ENCODE data around the gene ADAMTS9. TPM values are rescaled to one million over a fixed set of nuclear protein-coding genes. Genes with fewer than 3 reads are reported as not detected.

The ADAMTS9 gene
- total and polyA plus RNA-seq, 2 donors (not counting 3 experiments of a cell fraction or from before 2014, with no cell fraction given): 6.5 to 23.9 TPM

DNA sequence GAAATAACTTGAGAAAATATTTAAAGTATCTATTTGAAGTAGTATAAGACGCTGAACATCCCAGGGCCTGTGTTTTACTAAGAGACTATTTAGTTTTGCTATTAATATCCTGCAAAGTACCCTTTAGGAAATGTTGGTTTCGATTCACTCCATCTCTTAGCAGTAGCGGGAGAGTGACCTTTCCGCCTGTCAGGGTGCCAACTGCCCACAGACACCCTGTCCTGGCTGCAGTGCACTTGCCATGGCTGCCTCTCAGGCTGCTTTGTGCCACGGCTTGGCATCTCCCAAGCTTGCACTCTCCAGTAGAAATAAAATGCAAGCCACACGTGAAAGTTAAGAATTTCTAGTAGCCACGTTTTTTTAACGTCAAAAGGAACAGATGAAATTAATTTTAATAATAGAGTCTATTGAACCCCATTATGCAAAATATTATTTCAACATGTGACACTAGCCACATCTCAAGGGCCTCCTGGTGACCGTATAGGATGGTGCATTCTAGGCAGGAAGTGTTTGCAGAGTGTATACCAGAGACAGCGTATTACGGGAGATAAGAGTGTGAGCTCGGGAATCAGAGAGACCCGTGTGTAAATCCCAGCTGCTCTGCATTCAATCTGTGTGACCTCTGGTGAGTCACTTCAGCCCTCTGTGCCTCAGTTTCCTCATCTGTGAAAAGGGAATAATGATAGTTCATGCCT lies 19.8 kb downstream of the ADAMTS9 start:
- TF ChIP-seq JUN (IDR thresholded peaks at IDR 0.05; ENCODE audit: borderline replicate concordance, insufficient read depth, insufficient read length, low read depth): no peak
- no peak for TF ChIP-seq POLR2A (IDR thresholded peaks at IDR 0.05; ENCODE audit: low read depth, low read length)
- no peak for TF ChIP-seq MYC (IDR thresholded peaks at IDR 0.05; ENCODE audit: low read depth, low read length)
- TF ChIP-seq FOS (IDR thresholded peaks at IDR 0.05; ENCODE audit: borderline replicate concordance, insufficient read depth, low read length): no peak
- TF ChIP-seq, protein P1, sequence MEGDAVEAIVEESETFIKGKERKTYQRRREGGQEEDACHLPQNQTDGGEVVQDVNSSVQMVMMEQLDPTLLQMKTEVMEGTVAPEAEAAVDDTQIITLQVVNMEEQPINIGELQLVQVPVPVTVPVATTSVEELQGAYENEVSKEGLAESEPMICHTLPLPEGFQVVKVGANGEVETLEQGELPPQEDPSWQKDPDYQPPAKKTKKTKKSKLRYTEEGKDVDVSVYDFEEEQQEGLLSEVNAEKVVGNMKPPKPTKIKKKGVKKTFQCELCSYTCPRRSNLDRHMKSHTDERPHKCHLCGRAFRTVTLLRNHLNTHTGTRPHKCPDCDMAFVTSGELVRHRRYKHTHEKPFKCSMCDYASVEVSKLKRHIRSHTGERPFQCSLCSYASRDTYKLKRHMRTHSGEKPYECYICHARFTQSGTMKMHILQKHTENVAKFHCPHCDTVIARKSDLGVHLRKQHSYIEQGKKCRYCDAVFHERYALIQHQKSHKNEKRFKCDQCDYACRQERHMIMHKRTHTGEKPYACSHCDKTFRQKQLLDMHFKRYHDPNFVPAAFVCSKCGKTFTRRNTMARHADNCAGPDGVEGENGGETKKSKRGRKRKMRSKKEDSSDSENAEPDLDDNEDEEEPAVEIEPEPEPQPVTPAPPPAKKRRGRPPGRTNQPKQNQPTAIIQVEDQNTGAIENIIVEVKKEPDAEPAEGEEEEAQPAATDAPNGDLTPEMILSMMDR (IDR thresholded peaks at IDR 0.05; ENCODE audit: extremely low read depth in 1 of 2, insufficient read depth in 1 of 2, low read depth in 1 of 2, low read length in 2 of 2): no peak
- TF ChIP-seq EZH2 (IDR thresholded peaks at IDR 0.05; ENCODE audit: borderline replicate concordance, low read depth, low read length, severe bottlenecking): no peak
- no peak for TF ChIP-seq GATA2 (IDR thresholded peaks at IDR 0.05; ENCODE audit: insufficient read depth, insufficient read length, low read depth, low read length)
- TF ChIP-seq, protein P2, sequence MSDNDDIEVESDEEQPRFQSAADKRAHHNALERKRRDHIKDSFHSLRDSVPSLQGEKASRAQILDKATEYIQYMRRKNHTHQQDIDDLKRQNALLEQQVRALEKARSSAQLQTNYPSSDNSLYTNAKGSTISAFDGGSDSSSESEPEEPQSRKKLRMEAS (IDR thresholded peaks at IDR 0.05; ENCODE audit: insufficient read depth, insufficient read length): no peak
- TF ChIP-seq POLR2AphosphoS5 (IDR thresholded peaks at IDR 0.05; ENCODE audit: insufficient read depth, low read depth, low read length): no peak
- CTCF ChIA-PET: interaction anchor here (1.1 to 2.6 kb wide), 5 partner anchors 15 to 579 kb away, joined by 3 to 9 read pairs (median 6); no protein-coding TSS in a partner anchor
- H4K20me1 ChIP-seq (replicated peaks; ENCODE audit: control insufficient read depth, extremely low read depth, insufficient read depth, low read length): no peaks in the 10 kb centered on the region
- POLR2A ChIA-PET: no interaction called here
- no peak overlapping the region for H3K9ac ChIP-seq (replicated peaks; ENCODE audit: extremely low read depth, insufficient read depth, low read length)
- H3K9me1 ChIP-seq (replicated peaks; ENCODE audit: control insufficient read depth, extremely low read depth, insufficient read depth, low read length): no peaks in the 10 kb centered on the region
- BruUV-seq (replicated peaks): no TSS peak
- H3K4me1 ChIP-seq (ENCODE audit: control insufficient read depth, extremely low read depth, insufficient read depth, low read length): peaks cover 24% of the 10 kb centered on the region
- H3K79me2 ChIP-seq (ENCODE audit: control insufficient read depth, insufficient read depth, low read length): peaks cover 44% of the 10 kb centered on the region
- intact Hi-C loops (cut with micrococcal nuclease) (no loop called here), dilution Hi-C loops (cut with MboI; ENCODE audit: extremely low pct_ligation_motif_present, low sequenced_read_pairs) (no loop called here)
- no peak overlapping the region for H3K4me2 ChIP-seq (ENCODE audit: insufficient read depth, low read length)
- no peak for DNase-seq (ENCODE audit: low read depth, low spot score)
- H2AFZ ChIP-seq (ENCODE audit: low read depth, low read length): no peak overlapping the region
- H3K9me3 ChIP-seq (replicated peaks; ENCODE audit: control insufficient read depth, insufficient read depth, low read length): no peaks in the 10 kb centered on the region
- H3K4me3 ChIP-seq (replicated peaks in 1 of 3; ENCODE audit: insufficient read depth in 1 of 3, low read depth in 1 of 3, low read length in 3 of 3): no peak overlapping the region
- no peak for FAIRE-seq
- H3K27me3 ChIP-seq (ENCODE audit: control insufficient read depth in 2 of 2, insufficient read depth in 2 of 2, low read length in 2 of 2): no peaks in the 10 kb centered on the region
- no peaks in the 10 kb centered on the region for H3K36me3 ChIP-seq (ENCODE audit: control insufficient read depth in 2 of 2, extremely low read depth in 1 of 2, insufficient read depth in 2 of 2, low read length in 2 of 2)
- no peak overlapping the region for H3K27ac ChIP-seq (ENCODE audit: insufficient read depth, low read depth, low read length)
